ENCODE data around the gene IDNK.

GRCh38 chr9:83633676-83634075, 10.7 kb downstream of the IDNK start:
- no peak for TF ChIP-seq TAF1 (IDR thresholded peaks at IDR 0.05; ENCODE audit: low read depth)
- TF ChIP-seq MAX (IDR thresholded peaks at IDR 0.05) = no peak
- TF ChIP-seq TEAD4 (IDR thresholded peaks at IDR 0.05) = no peak
- TF ChIP-seq CREB1 (IDR thresholded peaks at IDR 0.05; ENCODE audit: low read depth) = no peak
- no peak for TF ChIP-seq CEBPB (IDR thresholded peaks at IDR 0.05)
- TF ChIP-seq EP300 (IDR thresholded peaks at IDR 0.05; ENCODE audit: borderline replicate concordance) = no peak
- TF ChIP-seq USF1 (IDR thresholded peaks at IDR 0.05) = no peak
- TF ChIP-seq FOXM1 (IDR thresholded peaks at IDR 0.05; ENCODE audit: borderline replicate concordance, low read depth) = no peak
